Esophagus squamous epithelium (tissue), 5 donors: ENCODE data around the gene REG1B. TPM values are rescaled to one million over a fixed set of nuclear protein-coding genes. Genes with fewer than 3 reads are reported as not detected.

Source experiments
- DNase-seq: peaks from one replicate; lab custom pipeline; 2025; lab: John Stamatoyannopoulos, UW
- H3K27ac ChIP-seq, 4 donors: fragments of 200-600 bp; sonication (generic); one replicate each; pipeline ENCODE4 v1.5.1; 2016 to 2019; ENCODE audit warnings: mild to moderate bottlenecking in 1 of 4
- H3K27me3 ChIP-seq, 4 donors: fragments of 200-600 bp; sonication (generic); 1 replicate in 3 of 4; 2 replicates in 1 of 4; pipeline versions ENCODE4 v1.5.1 to v1.6.0; 2017 to 2021; ENCODE audit warnings: antibody characterized with exemption in 1 of 4
- H3K36me3 ChIP-seq, 3 donors: fragments of 200-600 bp; sonication (generic); one replicate each; pipeline ENCODE4 v1.5.1; 2016 to 2019
- H3K4me1 ChIP-seq, 3 donors: fragments of 200-600 bp; sonication (generic); one replicate each; pipeline ENCODE4 v1.5.1; 2017 to 2019
- H3K4me3 ChIP-seq, 4 donors: fragments of 200-600 bp; sonication (generic); 1 replicate in 3 of 4; 2 replicates in 1 of 4; pipeline ENCODE4 v1.5.1; 2016 to 2019; ENCODE audit warnings: mild to moderate bottlenecking in 2 of 4, moderate library complexity in 1 of 4
- H3K9me3 ChIP-seq, 3 donors: fragments of 200-600 bp; sonication (generic); one replicate each; pipeline ENCODE4 v1.5.1; 2016 to 2019
- POLR2A ChIP-seq, 4 donors: fragments of 450-650 bp; IDR thresholded peaks; one replicate each; pipeline ENCODE4 v1.6.1; 2017; ENCODE audit warnings: antibody characterized with exemption in 4 of 4, mild to moderate bottlenecking in 4 of 4, moderate library complexity in 3 of 4
- WGBS, 2 donors: methylation state at CpG; one replicate each; pipeline ENCODE4 v1.1.5; 2018; 5-methylcytosine and 5-hydroxymethylcytosine counted together
- intact Hi-C: fragments of 100-400 bp; cut with DNase I; formaldehyde crosslinking; loops from one replicate; pipeline ENCODE4 v1.15.0; 2022
- total RNA-seq, 4 donors: library from RNA; depleted of rRNA; stranded (reverse); fragments of >200 nt; gene quantifications; one replicate each; pipeline ENCODE4 v1.1.0, GENCODE V29; 2016
- TF ChIP-seq, protein P1 (sequence below), 6 experiments: fragments of 450-650 bp in 4 of 6; fragments of 200-600 bp in 2 of 6; sonication (generic) in 2 of 6; IDR thresholded peaks; one replicate each; pipeline ENCODE4 v1.5.1; 2016 to 2019; ENCODE audit warnings: antibody characterized with exemption in 6 of 6, mild to moderate bottlenecking in 4 of 6, moderate library complexity in 4 of 6
- donor health status: DM: yes; HTN: yes; CAD: no.

The REG1B gene, protein sequence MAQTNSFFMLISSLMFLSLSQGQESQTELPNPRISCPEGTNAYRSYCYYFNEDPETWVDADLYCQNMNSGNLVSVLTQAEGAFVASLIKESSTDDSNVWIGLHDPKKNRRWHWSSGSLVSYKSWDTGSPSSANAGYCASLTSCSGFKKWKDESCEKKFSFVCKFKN
- not detected for total RNA-seq

DNA sequence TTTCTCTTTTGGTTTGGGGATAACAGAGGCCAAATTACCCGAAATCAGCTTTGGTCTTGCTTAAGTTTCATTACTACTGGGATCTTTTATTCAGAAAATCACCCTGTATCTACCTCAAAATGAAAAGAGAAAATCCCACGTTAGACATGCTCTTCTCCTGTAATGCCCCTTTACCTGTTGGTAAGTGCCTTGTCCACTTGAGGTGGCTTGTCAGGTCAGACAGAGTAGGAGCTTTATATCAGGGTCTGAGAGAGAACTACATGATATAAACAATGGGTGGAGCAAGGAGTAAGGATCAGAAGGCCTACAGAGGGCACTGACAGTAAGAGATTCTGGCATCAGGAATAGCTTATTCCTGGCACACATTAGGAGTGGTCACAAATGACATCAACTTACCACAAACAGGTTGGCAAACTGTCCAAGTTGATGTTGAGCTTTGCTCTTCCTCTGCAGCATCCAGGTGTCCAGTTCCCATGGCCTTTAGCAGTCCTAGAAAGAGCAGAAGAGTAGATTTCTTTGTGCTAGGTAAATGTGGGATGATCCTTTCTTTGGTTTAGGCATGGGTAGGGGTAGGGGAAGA lies at the start of gene REG1B:
Gene REG1B, minus strand, starts transcription at position 209 of the 580 bp plus-strand sequence. CDS start 381 bp downstream, outside the sequence.
- 44 to 56% methylated on average over 2 of the region's 2 CpGs for WGBS, 2 donors
- no peak for TF ChIP-seq POLR2A (IDR thresholded peaks at IDR 0.05)
- TF ChIP-seq, protein P1, sequence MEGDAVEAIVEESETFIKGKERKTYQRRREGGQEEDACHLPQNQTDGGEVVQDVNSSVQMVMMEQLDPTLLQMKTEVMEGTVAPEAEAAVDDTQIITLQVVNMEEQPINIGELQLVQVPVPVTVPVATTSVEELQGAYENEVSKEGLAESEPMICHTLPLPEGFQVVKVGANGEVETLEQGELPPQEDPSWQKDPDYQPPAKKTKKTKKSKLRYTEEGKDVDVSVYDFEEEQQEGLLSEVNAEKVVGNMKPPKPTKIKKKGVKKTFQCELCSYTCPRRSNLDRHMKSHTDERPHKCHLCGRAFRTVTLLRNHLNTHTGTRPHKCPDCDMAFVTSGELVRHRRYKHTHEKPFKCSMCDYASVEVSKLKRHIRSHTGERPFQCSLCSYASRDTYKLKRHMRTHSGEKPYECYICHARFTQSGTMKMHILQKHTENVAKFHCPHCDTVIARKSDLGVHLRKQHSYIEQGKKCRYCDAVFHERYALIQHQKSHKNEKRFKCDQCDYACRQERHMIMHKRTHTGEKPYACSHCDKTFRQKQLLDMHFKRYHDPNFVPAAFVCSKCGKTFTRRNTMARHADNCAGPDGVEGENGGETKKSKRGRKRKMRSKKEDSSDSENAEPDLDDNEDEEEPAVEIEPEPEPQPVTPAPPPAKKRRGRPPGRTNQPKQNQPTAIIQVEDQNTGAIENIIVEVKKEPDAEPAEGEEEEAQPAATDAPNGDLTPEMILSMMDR (IDR thresholded peaks at IDR 0.05) = no peak
- intact Hi-C loops = no loop called here
- Histone ChIP-seq H3K4me3 (no peak within 1 kb of the TSS), H3K36me3 (no peaks in the 10 kb centered on the region), H3K9me3 (no peaks in the 10 kb centered on the region), H3K4me1 (no peaks in the 10 kb centered on the region), H3K27ac (no peak within 1 kb of the TSS), H3K27me3 (no peaks in the 10 kb centered on the region)
- DNase-seq = no peak

DNA sequence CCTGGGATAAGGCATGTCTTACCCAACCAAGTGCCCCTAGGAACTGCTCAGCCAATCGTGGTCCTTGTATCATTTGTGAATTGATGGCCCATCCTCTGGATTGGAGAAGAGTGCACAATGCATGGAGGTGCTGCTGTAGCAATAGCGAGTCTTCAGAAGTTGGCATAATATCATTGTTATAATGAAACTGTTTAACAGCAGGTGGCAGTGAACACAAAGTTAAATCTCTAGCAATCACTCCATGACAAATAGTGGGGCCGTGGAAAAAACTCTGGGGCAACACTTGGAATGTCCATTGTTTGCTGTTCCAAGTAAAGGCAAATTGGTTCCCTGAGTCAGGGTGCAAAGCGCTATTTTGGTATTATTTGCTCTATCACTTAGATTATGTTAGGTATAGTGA lies 43.9 kb upstream of the REG1B start:
- H3K27me3 ChIP-seq = no peaks in the 10 kb centered on the region
- no peak for TF ChIP-seq POLR2A (IDR thresholded peaks at IDR 0.05)
- TF ChIP-seq, protein P1 (IDR thresholded peaks at IDR 0.05) = peak in 1 of 6 experiments; percentile 4
- no peak overlapping the region for H3K27ac ChIP-seq
- WGBS, 2 donors = 52 to 64% methylated on average over 4 of the region's 4 CpGs
- DNase-seq = no peak
- intact Hi-C loops = no loop called here
- no peaks in the 10 kb centered on the region for H3K36me3 ChIP-seq
- no peak overlapping the region for H3K4me3 ChIP-seq
- no peaks in the 10 kb centered on the region for H3K4me1 ChIP-seq
- peaks cover 0 to 11% (median 0%) of the 10 kb centered on the region in 3 donors for H3K9me3 ChIP-seq

DNA sequence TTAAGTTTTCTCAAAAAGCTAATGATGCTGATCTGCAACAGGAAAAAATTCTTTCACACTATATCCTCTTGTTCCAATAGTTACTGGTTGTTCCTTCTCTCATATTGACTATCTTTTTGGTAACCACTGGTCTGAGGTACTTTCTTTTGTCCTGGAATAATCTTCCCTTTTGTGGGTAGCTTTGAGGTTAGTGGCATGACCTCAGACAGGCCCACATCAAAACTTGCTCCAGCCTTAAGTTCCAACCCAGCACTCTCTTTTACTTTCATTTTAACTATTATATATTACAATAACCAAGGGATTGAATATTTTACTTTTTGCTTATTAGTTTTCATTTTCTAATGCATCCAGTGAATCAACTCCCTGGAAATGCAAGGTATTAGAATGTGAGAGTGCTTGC lies 42.0 kb upstream of the REG1B start:
- peaks cover 0 to 6% (median 0%) of the 10 kb centered on the region in 3 donors for H3K9me3 ChIP-seq
- intact Hi-C loops = no loop called here
- no peak overlapping the region for H3K27ac ChIP-seq
- no peak for DNase-seq
- no peaks in the 10 kb centered on the region for H3K36me3 ChIP-seq
- no peak for TF ChIP-seq POLR2A (IDR thresholded peaks at IDR 0.05)
- no peak overlapping the region for H3K4me3 ChIP-seq
- no peaks in the 10 kb centered on the region for H3K4me1 ChIP-seq
- no peaks in the 10 kb centered on the region for H3K27me3 ChIP-seq

DNA sequence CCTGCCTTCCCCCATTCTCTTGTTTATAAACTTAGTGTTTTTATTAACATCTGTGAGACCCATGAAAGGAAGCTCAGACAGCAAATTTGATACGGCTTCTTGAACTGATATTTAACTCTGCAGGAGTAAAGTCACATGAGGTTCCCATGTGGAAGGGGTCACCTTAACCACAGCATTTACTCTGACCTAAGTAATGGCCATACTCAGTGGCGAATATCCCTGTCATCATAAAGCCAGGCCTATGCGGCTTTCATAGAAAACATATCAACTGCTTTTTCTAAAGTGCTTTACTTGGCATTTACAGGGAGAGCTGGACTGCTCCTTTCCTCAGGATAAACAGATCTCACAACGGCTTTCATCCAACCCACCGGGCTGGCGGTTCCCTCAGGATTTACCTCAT lies 41.5 kb upstream of the REG1B start:
- peaks cover 0 to 6% (median 0%) of the 10 kb centered on the region in 3 donors for H3K9me3 ChIP-seq
- H3K4me3 ChIP-seq = no peak overlapping the region
- H3K36me3 ChIP-seq = no peaks in the 10 kb centered on the region
- TF ChIP-seq, protein P1 (IDR thresholded peaks at IDR 0.05) = no peak
- TF ChIP-seq POLR2A (IDR thresholded peaks at IDR 0.05) = no peak
- H3K27me3 ChIP-seq = no peaks in the 10 kb centered on the region
- no peaks in the 10 kb centered on the region for H3K4me1 ChIP-seq
- DNase-seq = no peak
- no peak overlapping the region for H3K27ac ChIP-seq
- WGBS, 2 donors = 73 to 75% methylated on average over 6 of the region's 6 CpGs
- intact Hi-C loops = no loop called here

DNA sequence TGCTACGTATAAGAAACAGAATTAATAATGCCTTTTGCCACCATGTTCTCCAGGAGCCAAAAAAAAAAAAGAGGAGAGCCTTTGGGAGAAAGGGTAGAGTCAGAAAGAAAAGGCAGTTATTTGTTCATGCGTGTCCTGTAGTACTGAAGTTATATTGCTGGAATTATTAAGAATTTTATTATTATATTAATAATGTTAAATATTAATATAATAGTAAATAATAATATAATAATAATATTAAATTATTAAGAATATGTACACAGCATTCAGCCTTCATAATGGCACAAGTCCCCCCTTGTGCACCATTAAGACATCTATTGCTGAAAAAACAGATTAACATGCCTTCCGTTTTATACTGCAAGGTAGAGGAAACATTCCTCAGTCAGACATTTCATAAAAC lies 40.6 kb upstream of the REG1B start:
- H3K9me3 ChIP-seq = peaks cover 0 to 6% (median 0%) of the 10 kb centered on the region in 3 donors
- H3K36me3 ChIP-seq = no peaks in the 10 kb centered on the region
- H3K4me1 ChIP-seq = no peaks in the 10 kb centered on the region
- WGBS, 2 donors = 78 to 83% methylated on average over 3 of the region's 3 CpGs
- DNase-seq = no peak
- H3K4me3 ChIP-seq = no peak overlapping the region
- no peaks in the 10 kb centered on the region for H3K27me3 ChIP-seq
- H3K27ac ChIP-seq = no peak overlapping the region
- intact Hi-C loops = no loop called here
- TF ChIP-seq POLR2A (IDR thresholded peaks at IDR 0.05) = no peak
- TF ChIP-seq, protein P1 (IDR thresholded peaks at IDR 0.05) = no peak
